CD4-positive, alpha-beta T cell treated with Interleukin-6 at 100 ng/mL for 8 hours (primary cell): ENCODE data around the gene SPATA20.

Experiments used
- DNase-seq: peaks from one replicate; pipeline ENCODE4 v3.0.0-alpha.2; 2020; ENCODE audit warnings: mixed read lengths, low spot score

The SPATA20 gene

DNA sequence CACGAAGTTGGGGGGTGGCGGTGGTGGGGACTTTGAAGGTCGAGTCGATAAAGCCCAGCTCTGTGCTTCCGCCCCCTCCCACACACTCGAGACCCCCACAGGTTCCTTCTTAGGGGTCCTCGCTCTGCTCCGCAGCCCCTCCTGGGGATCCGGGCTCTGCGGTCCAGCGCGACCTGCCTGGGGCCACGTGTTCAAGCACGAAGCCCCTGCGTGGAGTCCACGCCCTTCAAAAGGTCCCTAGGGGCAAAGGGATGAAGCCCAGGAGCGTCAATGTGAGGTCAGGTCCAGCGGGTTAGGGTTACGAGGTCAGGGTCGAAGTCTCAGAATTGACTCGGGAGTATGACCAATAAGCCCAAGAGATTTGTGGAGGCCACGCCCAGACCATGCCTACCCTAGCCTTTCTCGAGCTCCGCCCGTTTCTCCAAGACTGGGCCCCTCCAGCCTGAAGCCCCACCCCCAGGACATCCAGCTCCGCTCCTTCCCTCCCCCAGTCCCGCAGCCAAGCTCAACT lies 12.8 kb downstream of the SPATA20 start:
- no peak for DNase-seq

DNA sequence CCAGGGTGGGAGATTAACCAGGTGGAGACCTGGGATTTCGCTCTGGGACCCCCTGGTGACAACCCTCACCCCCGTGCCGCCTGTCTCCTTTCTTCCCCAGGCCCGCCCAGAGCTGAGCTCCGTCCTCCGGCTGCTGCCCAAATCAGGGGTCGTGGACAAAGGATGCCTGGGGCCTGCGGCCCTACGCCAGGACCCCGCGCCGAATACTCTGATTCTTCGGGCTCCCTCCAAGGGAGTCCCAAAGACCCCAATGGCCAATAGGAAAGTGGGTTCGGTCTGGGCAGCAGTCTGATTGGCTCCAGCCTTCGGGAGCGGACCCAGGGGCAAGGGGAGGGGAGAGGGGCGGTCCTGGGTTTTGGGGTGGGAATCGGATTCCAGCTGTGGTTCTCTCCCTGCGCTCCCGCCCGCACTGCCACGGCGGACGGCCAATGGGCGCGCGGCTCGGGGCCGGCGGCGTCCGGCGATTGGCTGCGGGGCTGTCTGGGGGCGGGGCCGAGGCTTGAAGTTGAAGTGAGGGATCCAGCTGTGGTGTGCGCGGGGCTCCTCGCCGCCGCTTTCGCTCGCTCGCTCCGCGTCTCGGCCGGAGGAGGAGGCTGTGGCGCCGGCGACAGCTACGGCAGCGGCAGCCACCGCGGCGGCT lies 13.3 kb downstream of the SPATA20 start, which contains the start of gene CACNA1G:
TSS of gene CACNA1G (plus strand) at position 531 of the 640 bp plus-strand sequence. CDS start 745 bp downstream, outside the sequence.
- DNase-seq: peak; percentile 79

DNA sequence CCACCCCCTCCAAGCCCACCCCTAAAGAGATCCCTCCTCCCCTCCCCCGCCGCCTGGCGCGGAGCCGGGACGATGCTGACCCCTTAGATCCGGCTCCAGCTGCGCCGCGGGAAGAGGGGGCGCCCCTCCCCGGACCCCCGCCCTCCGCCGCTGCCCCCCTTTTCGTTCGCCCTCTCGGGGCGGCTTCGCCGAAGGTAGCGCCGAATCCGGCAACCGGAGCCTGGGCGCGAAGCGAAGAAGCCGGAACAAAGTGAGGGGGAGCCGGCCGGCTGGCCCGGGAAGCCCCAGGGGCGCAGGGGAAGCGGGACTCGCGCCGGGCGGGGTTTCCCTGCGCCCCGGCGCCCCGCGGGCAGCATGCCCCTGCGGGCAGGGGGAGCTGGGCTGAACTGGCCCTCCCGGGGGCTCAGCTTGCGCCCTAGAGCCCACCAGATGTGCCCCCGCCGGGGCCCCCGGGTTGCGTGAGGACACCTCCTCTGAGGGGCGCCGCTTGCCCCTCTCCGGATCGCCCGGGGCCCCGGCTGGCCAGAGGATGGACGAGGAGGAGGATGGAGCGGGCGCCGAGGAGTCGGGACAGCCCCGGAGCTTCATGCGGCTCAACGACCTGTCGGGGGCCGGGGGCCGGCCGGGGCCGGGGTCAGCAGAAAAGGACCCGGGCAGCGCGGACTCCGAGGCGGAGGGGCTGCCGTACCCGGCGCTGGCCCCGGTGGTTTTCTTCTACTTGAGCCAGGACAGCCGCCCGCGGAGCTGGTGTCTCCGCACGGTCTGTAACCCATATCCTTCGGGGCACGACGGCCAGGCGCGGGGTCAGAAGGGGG lies 14.2 kb downstream of the SPATA20 start:
- no peak for DNase-seq

DNA sequence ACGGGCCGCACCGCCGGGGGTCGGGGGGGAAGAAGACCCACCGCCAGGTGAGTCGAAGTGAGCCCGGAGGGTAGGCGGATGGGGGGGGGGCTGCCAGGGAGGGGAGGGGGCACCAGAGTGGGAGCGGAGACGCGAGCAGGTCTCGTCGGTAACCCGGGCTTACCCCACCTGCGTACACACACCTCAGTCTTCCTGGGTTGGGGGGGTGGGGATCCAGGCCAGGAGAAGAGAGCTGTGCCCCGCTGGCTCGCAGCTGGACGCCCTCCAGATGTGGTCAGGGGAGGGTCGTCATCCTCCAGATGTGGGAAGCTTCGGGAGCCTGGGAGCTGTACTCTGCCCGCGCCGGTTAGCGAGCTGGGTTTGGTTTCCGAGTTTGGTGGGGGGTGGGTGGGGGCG lies 14.8 kb downstream of the SPATA20 start:
- DNase-seq: no peak

DNA sequence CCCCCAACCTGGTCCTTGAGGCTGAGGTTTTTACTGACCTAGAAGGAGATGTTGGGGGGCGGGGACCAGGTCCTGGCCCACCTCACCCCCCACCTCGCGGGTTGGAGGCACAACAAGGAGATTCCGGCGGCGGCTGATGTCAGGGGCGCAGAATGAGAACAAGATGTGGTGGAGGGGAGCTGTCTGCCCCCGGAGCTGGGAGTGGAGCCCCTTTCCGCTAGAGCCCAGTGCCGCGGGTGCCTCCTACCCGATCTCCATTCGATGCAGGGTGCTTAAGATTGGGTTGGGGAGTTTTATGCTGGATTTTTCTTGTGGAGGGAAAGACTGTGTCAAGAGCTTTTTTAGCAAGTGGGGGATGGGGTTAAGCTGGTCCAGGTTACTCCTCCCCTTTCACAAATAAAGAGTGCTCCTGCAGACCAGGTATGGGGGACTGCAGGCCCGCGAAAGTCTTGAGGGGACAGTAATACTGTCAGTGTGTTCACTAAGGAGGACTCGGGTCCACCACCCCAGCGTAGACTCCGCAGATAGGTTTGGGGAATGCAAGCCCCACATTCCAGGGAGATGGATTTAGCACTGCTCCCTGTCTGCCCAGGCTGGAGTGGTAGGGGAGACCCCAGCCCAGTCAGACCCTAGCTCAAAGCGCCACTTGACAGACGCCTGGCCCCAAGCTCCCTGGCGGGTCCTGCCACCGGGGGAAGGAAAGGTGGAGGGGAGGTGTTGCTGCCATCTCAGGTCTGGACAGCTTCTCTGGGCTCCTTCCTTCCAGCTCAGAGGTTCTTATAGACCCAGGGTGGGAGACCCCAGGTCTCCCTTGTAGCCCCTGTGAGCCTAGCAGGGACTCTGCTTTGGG lies 15.5 kb downstream of the SPATA20 start:
- no peak for DNase-seq

DNA sequence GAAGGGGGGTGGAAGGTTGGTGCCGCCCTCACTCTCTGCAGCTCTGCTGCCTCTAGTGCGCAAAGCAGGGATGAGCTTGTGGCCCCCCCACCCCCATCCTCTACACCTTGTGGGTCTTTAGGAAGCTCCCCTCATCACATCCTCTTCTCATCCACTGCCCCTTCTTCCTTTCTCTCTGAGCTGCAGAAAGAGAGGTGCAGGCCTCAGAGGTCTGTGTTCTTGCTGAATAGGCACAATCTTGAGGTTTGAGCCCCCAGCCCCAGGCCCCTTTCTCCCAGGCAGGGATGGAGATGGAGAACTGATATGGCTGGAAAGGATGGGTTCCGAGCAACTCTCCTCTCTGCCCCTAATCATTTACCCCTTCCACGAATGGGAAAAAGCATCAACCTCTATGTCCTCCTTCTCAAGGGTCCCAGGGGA lies 16.1 kb downstream of the SPATA20 start:
- DNase-seq: no peak

DNA sequence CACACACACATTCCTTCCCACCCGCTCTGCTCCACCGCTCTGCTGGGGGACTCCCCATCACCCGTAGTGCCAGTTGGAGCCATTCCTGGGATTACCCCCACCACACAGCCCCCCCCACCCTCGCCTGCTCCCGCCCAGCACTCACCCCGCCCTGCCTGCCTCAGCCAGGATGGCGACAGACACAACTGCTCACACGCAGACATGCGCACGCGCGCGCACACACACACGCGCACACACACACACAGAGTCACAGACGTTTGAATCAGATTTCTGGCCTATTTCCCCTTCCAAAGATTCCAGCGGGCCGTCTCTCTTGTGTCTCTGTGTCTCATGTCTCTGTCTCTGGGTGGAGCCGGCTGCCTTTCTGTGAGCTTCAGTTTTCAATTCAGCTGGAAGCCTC lies 17.9 kb downstream of the SPATA20 start:
- no peak for DNase-seq

DNA sequence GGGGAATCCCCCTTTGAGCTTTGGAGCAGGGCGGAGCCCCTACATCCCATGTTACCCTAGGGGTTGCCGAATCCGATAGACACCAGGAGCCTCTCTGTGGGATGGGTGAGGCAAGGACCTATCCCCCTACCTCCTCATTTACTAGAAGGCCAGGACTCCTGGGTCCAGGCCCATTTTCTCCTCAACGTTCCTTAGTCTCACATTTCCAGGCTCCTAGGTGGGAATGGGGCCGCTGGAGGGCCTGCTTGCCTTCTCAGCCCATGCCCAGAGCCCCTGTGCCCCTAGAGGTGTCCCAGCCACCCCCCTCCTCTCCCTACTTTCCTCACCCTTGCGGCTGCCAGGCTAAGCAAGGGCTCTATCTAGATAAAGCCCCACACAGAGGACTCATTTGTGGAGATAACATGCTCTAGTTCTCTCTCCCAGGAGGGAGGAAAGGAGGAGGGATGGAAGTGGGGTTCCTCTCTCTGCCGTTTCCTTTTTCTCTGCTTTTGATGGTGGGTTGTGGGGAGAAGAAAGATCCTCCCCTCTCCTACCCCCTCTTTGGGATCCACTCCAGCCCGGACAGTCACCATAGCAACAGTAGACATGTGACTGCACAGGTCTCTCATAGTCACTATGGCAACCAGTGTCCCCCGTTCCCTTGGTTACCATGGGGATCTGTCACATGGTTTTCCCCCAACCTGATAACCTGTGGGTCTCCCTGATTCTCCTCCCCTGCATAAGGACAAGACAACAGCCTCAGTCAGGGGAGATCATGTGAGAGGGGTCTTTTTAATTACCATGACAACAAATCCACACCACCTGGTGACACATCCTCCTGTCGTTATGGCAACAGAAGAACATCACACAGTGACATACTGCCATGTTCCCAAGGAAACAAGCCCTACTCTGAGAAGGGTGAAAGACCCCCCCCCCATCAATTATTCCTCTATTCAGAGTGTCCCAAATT lies 18.7 kb downstream of the SPATA20 start:
- DNase-seq: no peak

DNA sequence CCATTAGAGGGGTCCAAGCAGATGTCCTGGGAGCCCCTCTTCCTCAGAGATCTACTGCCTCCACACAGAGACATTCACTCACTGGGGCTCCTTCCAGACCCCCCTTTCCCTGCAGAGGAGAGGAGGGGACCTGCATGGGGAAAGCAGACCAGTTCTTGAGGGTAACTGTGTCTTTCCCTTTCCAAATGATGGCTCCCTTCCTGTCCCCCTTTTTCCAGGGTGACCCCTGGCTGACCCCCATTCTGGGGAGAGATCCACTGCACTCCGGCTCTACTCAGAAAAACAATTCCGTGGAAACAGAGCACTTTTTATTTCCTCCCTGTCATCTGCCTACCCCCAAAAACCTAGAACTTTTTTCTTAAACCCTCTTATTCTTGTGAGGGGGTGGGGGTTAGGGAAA lies 19.9 kb downstream of the SPATA20 start:
- no peak for DNase-seq

DNA sequence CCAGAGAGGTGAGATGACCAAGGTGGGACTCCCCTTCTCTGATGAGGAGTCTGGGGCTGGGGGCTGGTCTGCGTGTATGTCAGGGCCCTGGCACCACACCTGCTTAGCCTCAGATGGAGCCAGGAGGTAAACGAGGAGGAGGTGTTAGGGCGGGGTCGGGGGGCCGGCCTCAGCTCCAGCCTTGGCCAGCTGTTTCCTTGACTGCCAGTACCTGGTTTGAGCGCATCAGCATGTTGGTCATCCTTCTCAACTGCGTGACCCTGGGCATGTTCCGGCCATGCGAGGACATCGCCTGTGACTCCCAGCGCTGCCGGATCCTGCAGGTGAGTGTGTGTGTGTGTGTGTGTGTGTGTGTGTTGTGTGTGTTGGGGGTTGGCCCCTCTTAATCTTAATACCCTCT lies 21.7 kb downstream of the SPATA20 start:
- no peak for DNase-seq

DNA sequence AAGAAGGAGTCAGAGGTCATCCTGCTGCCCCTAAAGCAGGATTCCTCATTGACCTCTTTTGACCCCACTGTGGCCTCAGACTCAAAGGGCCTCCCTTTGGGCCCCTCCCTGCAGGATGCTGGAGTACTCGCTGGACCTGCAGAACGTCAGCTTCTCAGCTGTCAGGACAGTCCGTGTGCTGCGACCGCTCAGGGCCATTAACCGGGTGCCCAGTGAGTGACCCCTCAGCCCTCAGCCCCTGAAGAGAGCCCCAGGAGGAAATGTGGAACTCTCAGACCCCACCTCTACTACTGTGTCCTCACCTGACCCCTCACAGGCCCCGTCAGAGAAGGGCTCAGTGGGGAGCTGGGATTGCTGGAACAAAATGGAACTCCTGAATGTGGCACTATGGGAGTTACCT lies 22.6 kb downstream of the SPATA20 start:
- DNase-seq: no peak

DNA sequence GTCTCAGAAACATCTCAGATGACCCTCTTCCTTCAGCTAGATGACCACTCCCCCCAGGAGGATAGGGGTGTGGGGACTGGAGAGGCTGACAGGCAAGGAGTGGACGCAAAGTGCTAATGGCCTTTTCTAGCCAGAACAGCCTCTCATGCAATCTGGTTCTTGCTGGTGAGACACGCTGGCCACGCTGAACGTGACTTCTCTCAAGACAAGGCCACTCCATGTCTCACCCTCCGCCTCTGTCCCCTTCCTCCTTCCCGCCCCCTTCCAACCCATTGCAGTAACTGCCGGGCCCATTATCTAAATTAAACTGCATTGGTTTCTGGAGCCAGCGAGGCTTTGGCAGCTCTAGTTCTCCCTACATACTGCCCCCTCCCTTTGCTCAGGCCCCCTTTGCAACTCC lies 23.1 kb downstream of the SPATA20 start:
- no peak for DNase-seq

DNA sequence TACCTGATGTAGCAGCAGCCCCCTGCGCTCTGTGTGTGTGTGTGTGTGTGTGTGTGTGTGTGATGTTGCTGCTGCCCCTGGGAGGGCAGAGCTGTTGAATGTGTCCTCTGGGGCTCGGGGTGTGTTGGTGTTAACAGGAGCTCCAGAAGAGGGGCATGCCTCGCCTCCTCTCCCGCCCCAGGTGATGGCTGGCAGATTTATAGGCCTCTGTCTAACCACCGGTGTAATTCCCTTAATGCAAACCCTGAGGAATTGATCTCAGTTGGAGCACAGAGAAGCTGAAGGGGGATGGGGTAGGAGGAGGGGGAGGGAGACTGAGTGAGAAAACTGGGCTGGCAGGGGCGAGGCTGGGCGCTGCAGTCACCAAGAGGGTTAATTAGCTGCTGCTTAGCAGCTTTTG lies 23.6 kb downstream of the SPATA20 start:
- DNase-seq: no peak

DNA sequence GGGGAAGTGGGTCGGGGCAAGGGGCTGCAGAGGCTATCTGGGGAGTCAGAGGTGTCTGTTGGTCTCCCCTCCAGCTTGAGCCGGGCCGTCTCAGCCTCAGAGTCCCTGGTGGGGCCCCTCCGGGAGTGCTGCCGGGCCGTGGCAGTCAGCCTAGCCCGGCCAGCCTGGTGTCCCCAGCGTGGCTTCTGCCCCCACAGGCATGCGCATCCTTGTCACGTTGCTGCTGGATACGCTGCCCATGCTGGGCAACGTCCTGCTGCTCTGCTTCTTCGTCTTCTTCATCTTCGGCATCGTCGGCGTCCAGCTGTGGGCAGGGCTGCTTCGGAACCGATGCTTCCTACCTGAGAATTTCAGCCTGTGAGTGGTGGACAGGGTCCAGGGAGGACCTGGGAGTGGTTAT lies 24.7 kb downstream of the SPATA20 start:
- no peak for DNase-seq

DNA sequence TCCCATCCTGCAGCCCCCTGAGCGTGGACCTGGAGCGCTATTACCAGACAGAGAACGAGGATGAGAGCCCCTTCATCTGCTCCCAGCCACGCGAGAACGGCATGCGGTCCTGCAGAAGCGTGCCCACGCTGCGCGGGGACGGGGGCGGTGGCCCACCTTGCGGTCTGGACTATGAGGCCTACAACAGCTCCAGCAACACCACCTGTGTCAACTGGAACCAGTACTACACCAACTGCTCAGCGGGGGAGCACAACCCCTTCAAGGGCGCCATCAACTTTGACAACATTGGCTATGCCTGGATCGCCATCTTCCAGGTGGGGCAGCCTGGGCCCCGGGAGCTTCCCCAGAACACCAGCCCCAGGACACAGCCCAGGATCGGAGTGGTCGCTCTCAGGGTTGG lies 25.6 kb downstream of the SPATA20 start:
- DNase-seq: no peak

DNA sequence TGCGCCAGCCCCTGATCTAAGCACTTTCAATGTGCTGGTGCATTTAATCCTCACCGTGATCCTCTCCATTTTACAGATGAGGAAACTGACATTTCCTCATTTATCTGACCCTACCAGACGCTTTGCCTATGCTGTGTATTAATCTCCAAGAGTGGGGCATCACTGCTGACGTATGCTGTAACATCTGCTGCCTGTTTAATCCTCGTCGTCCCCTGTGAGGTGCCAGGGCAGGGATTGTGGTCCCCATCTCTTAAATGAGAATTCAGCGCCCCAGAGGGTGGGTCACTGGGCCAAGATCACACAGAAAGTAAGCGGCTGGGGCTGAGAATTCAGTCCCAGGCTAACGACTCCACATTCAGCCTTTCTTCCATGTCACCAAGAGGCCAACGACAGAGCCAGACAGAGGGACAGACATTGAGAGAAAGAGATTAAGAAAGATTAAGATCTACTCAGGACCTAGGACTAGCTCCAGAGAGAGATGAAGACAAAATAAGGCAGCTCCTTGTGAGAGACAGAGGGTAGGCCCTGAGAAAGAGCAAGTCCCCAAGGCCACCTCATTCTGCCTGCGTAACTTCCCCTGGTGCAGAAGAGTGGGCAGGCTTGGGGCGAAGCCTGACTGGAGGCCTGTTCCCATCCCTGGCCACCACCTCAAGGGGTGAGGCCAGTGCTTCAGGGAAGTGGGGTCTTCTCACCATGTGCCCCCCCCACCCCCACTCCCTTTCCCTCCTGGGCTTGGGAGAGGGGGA lies 27.1 kb downstream of the SPATA20 start:
- no peak for DNase-seq

DNA sequence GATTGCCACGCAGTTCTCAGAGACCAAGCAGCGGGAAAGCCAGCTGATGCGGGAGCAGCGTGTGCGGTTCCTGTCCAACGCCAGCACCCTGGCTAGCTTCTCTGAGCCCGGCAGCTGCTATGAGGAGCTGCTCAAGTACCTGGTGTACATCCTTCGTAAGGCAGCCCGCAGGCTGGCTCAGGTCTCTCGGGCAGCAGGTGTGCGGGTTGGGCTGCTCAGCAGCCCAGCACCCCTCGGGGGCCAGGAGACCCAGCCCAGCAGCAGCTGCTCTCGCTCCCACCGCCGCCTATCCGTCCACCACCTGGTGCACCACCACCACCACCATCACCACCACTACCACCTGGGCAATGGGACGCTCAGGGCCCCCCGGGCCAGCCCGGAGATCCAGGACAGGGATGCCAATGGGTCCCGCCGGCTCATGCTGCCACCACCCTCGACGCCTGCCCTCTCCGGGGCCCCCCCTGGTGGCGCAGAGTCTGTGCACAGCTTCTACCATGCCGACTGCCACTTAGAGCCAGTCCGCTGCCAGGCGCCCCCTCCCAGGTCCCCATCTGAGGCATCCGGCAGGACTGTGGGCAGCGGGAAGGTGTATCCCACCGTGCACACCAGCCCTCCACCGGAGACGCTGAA lies 28.7 kb downstream of the SPATA20 start:
- no peak for DNase-seq

DNA sequence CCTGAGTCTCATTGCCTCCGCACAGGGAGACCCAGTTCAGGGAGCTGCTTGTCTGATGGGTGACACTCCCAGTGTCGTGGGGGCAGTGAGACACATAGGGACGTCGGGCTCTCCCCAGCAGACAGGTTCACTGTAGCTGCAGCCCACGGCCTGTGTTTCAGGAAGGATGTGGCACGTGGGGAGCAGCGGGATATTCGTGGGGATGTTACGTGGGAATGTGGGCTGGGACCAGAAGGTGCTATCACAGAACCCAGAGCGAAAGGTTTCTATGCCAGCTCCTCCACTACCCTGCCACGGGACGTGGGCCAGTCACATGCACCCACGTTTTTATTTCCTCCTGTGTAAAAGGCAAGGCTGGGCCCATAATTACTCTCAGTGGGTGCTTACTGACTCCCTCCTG lies 29.9 kb downstream of the SPATA20 start:
- no peak for DNase-seq

DNA sequence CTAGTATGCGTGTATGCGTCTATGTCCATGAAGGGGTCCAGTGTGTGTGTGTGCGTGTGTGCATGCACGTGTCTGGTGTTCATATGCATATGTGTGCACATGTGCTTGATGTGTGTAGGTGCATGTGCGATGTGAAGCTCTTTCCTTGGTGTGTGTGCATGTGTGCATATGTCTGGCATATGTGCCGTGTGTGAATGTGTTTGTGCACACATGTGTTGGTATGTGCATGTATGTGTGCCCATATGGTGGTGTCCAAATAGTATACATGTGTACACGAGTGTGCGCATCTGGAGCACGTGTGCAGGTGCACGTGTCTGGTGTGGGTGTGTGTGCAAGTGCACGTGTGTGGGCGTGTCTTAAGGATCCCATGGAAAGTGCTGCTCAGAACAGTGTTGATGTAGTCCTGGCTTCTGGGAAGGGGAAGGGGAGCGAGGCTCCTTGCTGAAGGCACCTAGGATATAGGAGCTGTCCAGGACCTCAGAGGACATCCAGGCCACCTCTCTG lies 30.5 kb downstream of the SPATA20 start:
- DNase-seq: no peak

DNA sequence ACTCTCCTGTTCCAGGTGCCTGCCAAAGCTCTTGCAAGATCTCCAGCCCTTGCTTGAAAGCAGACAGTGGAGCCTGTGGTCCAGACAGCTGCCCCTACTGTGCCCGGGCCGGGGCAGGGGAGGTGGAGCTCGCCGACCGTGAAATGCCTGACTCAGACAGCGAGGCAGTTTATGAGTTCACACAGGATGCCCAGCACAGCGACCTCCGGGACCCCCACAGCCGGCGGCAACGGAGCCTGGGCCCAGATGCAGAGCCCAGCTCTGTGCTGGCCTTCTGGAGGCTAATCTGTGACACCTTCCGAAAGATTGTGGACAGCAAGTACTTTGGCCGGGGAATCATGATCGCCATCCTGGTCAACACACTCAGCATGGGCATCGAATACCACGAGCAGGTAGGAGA lies 31.2 kb downstream of the SPATA20 start:
- no peak for DNase-seq
